Type B pancreatic cell (in vitro differentiated cells): ENCODE data around the gene BIN1. TPM values are rescaled to one million over a fixed set of nuclear protein-coding genes. Genes with fewer than 3 reads are reported as not detected.

Source experiments
- DNase-seq: peaks from one replicate; pipeline ENCODE4 v3.0.0; 2021; ENCODE audit warnings: mixed read lengths; ENCODE audit not compliant: unreplicated experiment; ENCODE audit errors: extremely low spot score
- H3K27ac Mint-ChIP-seq: 2 replicates; pipeline ENCODE4 v1.8.0; 2021; ENCODE audit warnings: mild to moderate bottlenecking, mixed read lengths
- H3K27me3 Mint-ChIP-seq: 2 replicates; pipeline ENCODE4 v1.8.0; 2021; ENCODE audit warnings: mixed read lengths
- H3K36me3 Mint-ChIP-seq: 2 replicates; pipeline ENCODE4 v1.8.0; 2021; ENCODE audit warnings: mixed read lengths
- H3K4me1 Mint-ChIP-seq: one replicate; pipeline ENCODE4 v1.8.0; 2021; ENCODE audit warnings: mixed read lengths; ENCODE audit not compliant: unreplicated experiment
- H3K4me3 Mint-ChIP-seq: 2 replicates; pipeline ENCODE4 v1.8.0; 2021; ENCODE audit warnings: mild to moderate bottlenecking, mixed read lengths
- H3K9me3 Mint-ChIP-seq: 2 replicates; pipeline ENCODE4 v1.8.0; 2021; ENCODE audit warnings: mixed read lengths
- CTCF ChIP-seq: fragments of 200-600 bp; sonication (generic); conservative IDR thresholded peaks from 2 replicates; pipeline ENCODE4 v1.5.0; 2021; ENCODE audit warnings: antibody characterized with exemption, mild to moderate bottlenecking
- total RNA-seq: library from RNA; stranded (reverse); gene quantifications from 2 replicates; pipeline ENCODE4 v1.2.1, GENCODE V29; 2021; ENCODE audit warnings: low replicate concordance

BIN1 gene
- total RNA-seq, 1 donor from 2014 or later: 63.4 TPM

- TF ChIP-seq CTCF: no peak
- no peaks in the 10 kb centered on the region for H3K9me3 Mint-ChIP-seq
- H3K4me3 Mint-ChIP-seq: no peak overlapping the region
- H3K27ac Mint-ChIP-seq: no peak overlapping the region
- peaks cover 26% of the 10 kb centered on the region for H3K4me1 Mint-ChIP-seq
- peaks cover 8% of the 10 kb centered on the region for H3K27me3 Mint-ChIP-seq
- H3K36me3 Mint-ChIP-seq: no peaks in the 10 kb centered on the region
- no peak for DNase-seq
Measured at GRCh38 chr2:127015106-127015910, 91.6 kb downstream of the BIN1 start.

GRCh38 chr2:127014630-127015029, 92.3 kb downstream of the BIN1 start:
- no peak overlapping the region for H3K27ac Mint-ChIP-seq
- DNase-seq: no peak
- no peaks in the 10 kb centered on the region for H3K36me3 Mint-ChIP-seq
- no peak for TF ChIP-seq CTCF
- no peaks in the 10 kb centered on the region for H3K9me3 Mint-ChIP-seq
- peaks cover 26% of the 10 kb centered on the region for H3K4me1 Mint-ChIP-seq
- H3K27me3 Mint-ChIP-seq: peaks cover 8% of the 10 kb centered on the region
- H3K4me3 Mint-ChIP-seq: no peak overlapping the region

GRCh38 chr2:127014224-127014623, 92.7 kb downstream of the BIN1 start:
- H3K4me3 Mint-ChIP-seq: no peak overlapping the region
- TF ChIP-seq CTCF: no peak
- H3K27me3 Mint-ChIP-seq: peaks cover 8% of the 10 kb centered on the region
- H3K9me3 Mint-ChIP-seq: no peaks in the 10 kb centered on the region
- H3K4me1 Mint-ChIP-seq: peaks cover 26% of the 10 kb centered on the region
- DNase-seq: no peak
- H3K27ac Mint-ChIP-seq: no peak overlapping the region
- no peaks in the 10 kb centered on the region for H3K36me3 Mint-ChIP-seq

- no peak for DNase-seq
- H3K27ac Mint-ChIP-seq: no peak overlapping the region
- H3K27me3 Mint-ChIP-seq: peaks cover 7% of the 10 kb centered on the region
- no peak for TF ChIP-seq CTCF
- no peaks in the 10 kb centered on the region for H3K36me3 Mint-ChIP-seq
- no peak overlapping the region for H3K4me3 Mint-ChIP-seq
- no peaks in the 10 kb centered on the region for H3K9me3 Mint-ChIP-seq
- H3K4me1 Mint-ChIP-seq: peaks cover 26% of the 10 kb centered on the region
Measured at GRCh38 chr2:127012868-127013267, 94.1 kb downstream of the BIN1 start.

GRCh38 chr2:127012215-127012614, 94.7 kb downstream of the BIN1 start:
- peak overlapping the region; percentile 45 for H3K4me3 Mint-ChIP-seq
- peaks cover 4% of the 10 kb centered on the region for H3K27me3 Mint-ChIP-seq
- H3K4me1 Mint-ChIP-seq: peaks cover 26% of the 10 kb centered on the region
- H3K9me3 Mint-ChIP-seq: no peaks in the 10 kb centered on the region
- no peak for DNase-seq
- TF ChIP-seq CTCF: no peak
- H3K36me3 Mint-ChIP-seq: no peaks in the 10 kb centered on the region
- H3K27ac Mint-ChIP-seq: no peak overlapping the region
